ENCODE data around the gene MUC2. TPM values are rescaled to one million over a fixed set of nuclear protein-coding genes. Genes with fewer than 3 reads are reported as not detected.

The MUC2 gene
- total RNA-seq, 1 donor from 2014 or later, result 0.07 TPM

GRCh38 chr11:1108246-1108900, 33.7 kb downstream of the MUC2 start:
- Mint-ChIP-seq H3K4me3 (no peak overlapping the region), H3K9me3 (no peaks in the 10 kb centered on the region), H3K36me3 (no peaks in the 10 kb centered on the region), H3K4me1 (no peaks in the 10 kb centered on the region), H3K27ac (no peak overlapping the region), H3K27me3 (ENCODE audit: low read depth) (no peaks in the 10 kb centered on the region)
- DNase-seq (ENCODE audit: low spot score in 2 of 2, unreplicated experiment in 2 of 2), result no peak
- no peak for TF ChIP-seq CTCF (IDR thresholded peaks at IDR 0.05; ENCODE audit: unreplicated experiment)

GRCh38 chr11:1109101-1109917, 34.6 kb downstream of the MUC2 start:
- DNase-seq (ENCODE audit: low spot score in 2 of 2, unreplicated experiment in 2 of 2), result no peak
- no peak overlapping the region for H3K4me3 Mint-ChIP-seq
- no peaks in the 10 kb centered on the region for H3K4me1 Mint-ChIP-seq
- no peaks in the 10 kb centered on the region for H3K27me3 Mint-ChIP-seq (ENCODE audit: low read depth)
- TF ChIP-seq CTCF (IDR thresholded peaks at IDR 0.05; ENCODE audit: unreplicated experiment), result no peak
- H3K27ac Mint-ChIP-seq, result no peak overlapping the region
- no peaks in the 10 kb centered on the region for H3K9me3 Mint-ChIP-seq
- H3K36me3 Mint-ChIP-seq, result no peaks in the 10 kb centered on the region

GRCh38 chr11:1109918-1110705, 35.4 kb downstream of the MUC2 start:
- no peak overlapping the region for H3K4me3 Mint-ChIP-seq
- H3K27me3 Mint-ChIP-seq (ENCODE audit: low read depth), result peaks cover 5% of the 10 kb centered on the region
- H3K27ac Mint-ChIP-seq, result no peak overlapping the region
- DNase-seq (ENCODE audit: low spot score in 2 of 2, unreplicated experiment in 2 of 2), result no peak
- no peak for TF ChIP-seq CTCF (IDR thresholded peaks at IDR 0.05; ENCODE audit: unreplicated experiment)
- H3K4me1 Mint-ChIP-seq, result no peaks in the 10 kb centered on the region
- no peaks in the 10 kb centered on the region for H3K36me3 Mint-ChIP-seq
- no peaks in the 10 kb centered on the region for H3K9me3 Mint-ChIP-seq

- Mint-ChIP-seq H3K9me3 (no peaks in the 10 kb centered on the region), H3K4me3 (no peak overlapping the region), H3K27ac (no peak overlapping the region), H3K36me3 (no peaks in the 10 kb centered on the region), H3K27me3 (ENCODE audit: low read depth) (peaks cover 7% of the 10 kb centered on the region), H3K4me1 (no peaks in the 10 kb centered on the region)
- TF ChIP-seq CTCF (IDR thresholded peaks at IDR 0.05; ENCODE audit: unreplicated experiment), result no peak
- DNase-seq (ENCODE audit: low spot score in 2 of 2, unreplicated experiment in 2 of 2), result peak in 1 of 2 experiments; percentile 10
Measured at GRCh38 chr11:1111545-1112212, 37.0 kb downstream of the MUC2 start.
